GM18507 (cell line): ENCODE results near the gene NEO1.

Source experiments
- DNase-seq: peaks from one replicate; pipeline ENCODE4 v3.0.0; 2011; ENCODE audit warnings: low read depth; ENCODE audit not compliant: insufficient read length; ENCODE audit errors: extremely low spot score
- FAIRE-seq: peaks from 2 replicates; lab custom pipeline; 2011; peaks lifted over from hg19 to GRCh38; lab: Jason Lieb, UNC

NEO1 gene, protein sequence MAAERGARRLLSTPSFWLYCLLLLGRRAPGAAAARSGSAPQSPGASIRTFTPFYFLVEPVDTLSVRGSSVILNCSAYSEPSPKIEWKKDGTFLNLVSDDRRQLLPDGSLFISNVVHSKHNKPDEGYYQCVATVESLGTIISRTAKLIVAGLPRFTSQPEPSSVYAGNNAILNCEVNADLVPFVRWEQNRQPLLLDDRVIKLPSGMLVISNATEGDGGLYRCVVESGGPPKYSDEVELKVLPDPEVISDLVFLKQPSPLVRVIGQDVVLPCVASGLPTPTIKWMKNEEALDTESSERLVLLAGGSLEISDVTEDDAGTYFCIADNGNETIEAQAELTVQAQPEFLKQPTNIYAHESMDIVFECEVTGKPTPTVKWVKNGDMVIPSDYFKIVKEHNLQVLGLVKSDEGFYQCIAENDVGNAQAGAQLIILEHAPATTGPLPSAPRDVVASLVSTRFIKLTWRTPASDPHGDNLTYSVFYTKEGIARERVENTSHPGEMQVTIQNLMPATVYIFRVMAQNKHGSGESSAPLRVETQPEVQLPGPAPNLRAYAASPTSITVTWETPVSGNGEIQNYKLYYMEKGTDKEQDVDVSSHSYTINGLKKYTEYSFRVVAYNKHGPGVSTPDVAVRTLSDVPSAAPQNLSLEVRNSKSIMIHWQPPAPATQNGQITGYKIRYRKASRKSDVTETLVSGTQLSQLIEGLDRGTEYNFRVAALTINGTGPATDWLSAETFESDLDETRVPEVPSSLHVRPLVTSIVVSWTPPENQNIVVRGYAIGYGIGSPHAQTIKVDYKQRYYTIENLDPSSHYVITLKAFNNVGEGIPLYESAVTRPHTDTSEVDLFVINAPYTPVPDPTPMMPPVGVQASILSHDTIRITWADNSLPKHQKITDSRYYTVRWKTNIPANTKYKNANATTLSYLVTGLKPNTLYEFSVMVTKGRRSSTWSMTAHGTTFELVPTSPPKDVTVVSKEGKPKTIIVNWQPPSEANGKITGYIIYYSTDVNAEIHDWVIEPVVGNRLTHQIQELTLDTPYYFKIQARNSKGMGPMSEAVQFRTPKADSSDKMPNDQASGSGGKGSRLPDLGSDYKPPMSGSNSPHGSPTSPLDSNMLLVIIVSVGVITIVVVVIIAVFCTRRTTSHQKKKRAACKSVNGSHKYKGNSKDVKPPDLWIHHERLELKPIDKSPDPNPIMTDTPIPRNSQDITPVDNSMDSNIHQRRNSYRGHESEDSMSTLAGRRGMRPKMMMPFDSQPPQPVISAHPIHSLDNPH (N-terminal part only)

DNA sequence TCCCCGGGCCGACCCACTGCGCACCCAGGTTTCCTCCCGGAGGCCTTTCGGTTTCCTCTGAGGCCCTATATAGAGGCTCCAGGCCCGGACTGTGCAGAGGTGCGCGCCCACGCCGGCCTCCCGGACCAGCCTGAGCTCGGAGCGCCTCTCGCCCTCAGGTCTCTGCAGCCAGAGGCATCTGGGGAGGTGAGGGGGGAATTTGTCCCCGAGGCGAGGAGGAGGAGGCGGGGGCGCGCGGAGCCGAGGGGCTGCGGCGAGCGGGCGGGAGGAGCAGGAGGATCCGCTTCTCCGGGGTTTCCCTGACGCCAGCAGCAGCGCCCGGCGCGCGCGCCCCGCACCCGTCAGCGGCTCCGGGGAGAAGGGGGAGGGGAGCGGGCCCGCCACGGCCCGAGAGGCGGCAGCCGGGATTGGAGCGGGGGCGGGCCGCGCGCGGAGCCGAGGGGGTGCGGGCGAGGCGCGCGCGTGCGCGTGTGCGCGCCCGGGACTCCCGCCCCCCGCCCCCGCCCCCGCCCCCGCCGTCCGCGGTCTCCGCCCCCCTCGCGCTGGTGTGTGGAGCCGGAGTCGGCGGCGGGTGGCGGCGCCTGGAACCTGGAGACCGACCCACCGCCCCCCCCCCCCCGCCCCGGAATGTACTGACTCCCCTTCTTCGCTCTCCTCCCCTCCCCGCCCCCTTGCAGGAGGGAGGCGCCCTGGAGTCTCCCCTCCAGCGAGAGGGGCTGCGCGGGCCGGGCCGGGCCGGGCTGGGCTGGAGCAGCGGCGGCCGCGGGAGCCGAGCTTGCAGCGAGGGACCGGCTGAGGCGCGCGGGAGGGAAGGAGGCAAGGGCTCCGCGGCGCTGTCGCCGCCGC, at the start of gene NEO1:
Gene NEO1 (plus strand): TSS at position 657 of the 846 bp plus-strand sequence. CDS start 213 bp downstream, outside the sequence.
- peak; percentile 42 for DNase-seq
- peak; percentile 68 for FAIRE-seq

DNA sequence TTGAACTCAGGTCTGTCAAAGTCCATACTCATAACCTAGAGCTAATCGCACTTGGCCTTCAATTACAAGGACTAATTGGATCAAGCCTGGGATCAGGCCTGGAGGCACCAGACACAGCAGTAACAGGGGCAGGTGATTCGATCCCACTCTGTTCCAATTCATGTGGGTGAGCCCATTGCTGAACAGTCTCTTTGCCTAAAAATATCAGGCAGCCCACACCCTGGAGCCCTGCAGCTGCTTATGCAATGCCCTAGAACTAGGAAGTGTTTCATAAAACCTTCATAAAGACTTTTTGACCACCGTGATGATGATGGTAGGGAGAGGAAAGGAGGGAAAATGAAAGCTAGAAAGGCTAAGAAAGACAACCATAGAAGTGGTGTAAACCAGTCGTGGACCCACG, 47.8 kb upstream of the NEO1 start:
- DNase-seq (no peak), FAIRE-seq (no peak)

DNA sequence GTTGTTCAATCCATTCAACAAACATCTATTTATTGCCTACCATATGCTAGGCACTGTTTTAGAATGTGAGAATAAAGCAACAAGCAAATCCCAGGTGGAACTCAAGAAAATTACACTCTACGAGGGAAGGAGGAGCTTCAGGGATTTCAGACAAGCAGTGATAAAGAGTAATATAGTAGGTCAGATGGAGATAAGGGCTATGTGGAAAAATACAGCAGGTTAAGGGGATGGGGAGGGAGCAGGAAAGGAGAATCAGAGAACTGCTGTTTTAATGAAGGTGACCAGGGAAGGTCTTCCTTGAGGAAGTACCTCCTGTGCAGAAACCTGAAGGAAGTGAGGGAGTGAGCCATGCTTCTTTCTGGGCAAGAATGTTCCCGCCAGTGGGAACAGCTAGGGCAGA, 47.2 kb upstream of the NEO1 start:
- DNase-seq (no peak), FAIRE-seq (no peak)

DNA sequence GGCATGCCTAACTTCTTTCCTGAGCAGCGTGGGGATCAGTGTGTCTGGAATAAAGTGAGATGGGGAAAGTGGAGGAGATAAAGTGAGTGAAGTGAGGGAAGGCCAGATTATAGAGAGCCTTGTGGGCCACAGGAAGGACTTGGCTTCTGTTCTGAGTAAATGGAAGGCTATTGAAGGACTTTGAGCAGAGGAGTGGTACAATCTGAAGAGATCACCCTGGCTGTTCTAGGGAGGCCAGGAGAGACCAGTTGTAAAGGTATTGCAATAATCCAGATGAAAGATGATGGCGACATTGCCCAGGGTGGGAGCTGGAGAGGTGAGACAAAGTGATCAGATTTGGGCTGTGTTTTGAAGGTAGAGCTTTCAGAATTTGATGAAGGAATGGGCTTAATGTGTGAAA, 46.8 kb upstream of the NEO1 start:
- no peak for FAIRE-seq

DNA sequence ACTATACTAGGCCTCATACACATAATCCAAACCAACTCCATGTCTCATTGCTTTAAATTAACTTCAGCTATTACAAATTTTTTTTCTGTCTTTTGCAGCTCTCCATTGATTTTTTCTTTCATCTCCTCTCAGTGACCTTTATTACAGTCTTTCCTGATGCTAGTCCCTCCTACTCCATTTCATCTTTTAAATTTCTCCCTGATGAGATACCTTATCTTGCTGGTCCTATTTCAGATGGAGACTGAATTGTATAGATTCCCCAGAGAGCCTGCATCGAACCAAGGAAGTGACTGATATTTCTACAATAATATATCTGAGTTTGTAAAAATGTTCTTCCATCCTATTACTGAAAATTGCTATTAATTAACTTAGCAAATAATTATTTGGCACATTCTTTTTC, 45.7 kb upstream of the NEO1 start:
- DNase-seq (no peak), FAIRE-seq (no peak)

More for the DNA sequence above, 46.8 kb upstream of the NEO1 start:
- DNase-seq: no peak

DNA sequence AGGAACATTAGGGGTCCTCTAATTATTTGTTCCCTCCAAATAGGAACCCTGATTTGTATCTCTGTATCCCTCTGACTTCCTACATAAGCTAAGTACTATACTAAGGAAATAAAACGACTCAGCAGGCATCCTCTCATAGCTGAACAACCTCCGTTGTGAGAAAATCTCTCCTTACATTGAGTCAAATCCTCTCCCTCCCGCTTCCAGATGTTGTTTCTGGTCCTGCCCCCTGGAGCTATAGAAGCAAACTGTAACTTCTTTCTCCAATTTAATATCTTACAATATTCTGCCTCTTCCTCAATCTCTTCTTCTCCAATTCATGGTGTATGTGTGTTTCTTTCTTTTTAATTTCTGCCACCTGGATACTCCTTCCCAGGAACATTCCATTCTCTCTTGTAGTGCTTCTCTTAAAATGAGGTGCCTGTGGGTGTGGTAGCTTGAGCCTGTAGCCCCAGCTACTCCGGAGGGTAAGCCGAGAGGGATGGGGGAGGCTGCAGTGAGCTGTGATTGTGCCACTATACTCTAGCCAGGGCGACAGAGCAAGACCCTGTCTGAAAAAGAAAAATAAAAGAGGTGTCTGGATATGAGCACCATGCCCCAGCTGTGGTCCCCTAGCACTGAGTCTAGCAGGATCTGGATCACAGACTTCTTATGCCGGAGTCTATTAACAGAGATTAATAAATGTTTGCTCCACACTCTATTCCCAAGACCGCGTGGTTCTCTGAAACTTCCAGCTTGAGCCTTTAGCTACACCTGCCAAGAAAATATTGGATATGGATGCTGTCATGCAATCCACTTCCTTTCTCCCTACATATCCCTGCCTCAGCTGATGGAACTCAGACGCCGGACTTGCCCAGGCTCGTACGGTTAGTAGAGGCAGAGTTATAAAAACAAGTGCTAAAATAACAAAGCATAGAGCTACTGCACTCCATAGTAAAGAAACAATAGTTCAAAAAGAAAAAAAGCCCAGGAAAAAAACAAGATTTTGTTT, 42.9 kb upstream of the NEO1 start:
- FAIRE-seq (no peak), DNase-seq (no peak)

DNA sequence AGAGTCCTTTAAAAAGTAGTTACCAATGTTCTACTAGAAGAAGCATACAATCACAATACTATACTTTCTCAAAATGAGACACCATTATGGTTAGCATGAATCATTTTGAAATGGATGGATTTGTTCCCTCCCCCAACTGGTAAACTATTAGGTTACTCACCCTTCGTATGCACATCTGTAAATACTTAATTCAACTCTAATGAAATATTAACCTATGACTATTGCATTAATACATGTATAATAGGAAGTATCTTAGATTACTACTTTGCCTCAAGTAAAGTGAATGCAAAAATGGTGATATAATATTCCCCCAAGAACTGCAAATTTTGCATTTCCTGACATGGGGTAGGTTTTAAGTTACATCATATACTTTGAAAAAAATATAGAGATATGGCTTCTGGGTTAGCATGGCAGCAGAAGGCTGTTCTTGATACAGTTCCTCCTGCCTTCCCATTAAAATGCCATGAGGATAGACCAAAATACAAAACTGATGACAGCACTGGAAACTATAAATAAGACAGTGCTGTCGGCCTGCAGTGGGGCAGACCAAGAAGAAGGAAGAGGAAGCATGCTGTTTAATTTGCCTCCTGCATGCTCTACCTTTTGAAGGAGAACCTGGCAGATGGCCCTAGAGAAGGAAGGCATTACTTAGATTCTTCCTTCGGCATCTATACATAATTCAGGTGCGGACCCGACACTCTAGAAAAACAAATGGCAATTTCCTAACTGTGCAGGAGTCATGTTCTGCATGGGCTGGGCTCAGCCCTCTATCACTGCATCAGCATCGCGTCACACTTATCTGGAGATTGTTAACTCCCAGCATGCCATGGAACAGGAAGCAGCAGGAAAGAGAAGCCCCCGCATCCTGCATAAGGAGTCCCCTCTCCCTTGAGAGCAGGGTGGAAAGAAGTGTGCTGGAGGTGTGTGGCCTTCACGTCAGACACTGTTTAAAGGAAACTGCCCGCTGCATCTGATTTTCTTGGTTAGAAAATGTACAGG, 41.8 kb upstream of the NEO1 start:
- DNase-seq (no peak), FAIRE-seq (no peak)

DNA sequence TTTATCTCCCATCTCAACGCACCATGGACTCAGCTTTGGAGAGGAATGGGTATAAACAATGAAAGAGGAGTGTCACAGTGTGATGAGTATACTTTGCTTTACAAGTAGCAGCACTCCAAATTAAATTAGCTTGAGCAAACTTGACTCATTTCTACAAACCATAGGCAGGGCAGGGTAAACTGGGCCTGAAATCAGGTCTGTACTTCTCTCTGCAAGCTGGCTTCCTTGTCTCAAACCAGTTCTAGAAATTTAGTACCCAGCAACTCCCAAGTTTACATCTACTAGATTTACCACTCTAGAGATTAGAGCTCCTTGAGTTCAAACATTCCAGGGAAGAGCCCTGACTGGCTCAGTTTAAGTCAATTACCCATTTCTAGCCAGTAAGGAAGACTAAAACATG, 37.4 kb upstream of the NEO1 start:
- DNase-seq (no peak), FAIRE-seq (no peak)

DNA sequence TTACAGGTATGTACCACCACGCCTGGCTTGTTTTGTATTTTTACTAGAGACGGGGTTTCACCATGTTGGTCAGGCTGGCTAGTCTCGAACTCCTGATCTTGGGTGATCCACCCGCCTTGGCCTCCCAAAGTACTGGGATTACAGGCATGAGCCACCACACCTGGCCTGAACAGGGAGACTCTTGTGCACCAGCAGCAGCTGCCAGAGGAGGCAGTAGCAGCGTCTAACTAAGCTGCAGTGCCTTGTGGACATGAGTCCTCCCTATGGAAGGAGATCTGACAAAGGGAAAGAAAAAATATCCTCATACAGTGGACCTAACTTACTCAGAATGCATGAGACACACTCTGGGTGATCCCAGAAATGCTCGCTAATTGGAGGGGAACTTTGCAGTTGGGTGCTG, 36.8 kb upstream of the NEO1 start:
- DNase-seq (no peak), FAIRE-seq (no peak)

DNA sequence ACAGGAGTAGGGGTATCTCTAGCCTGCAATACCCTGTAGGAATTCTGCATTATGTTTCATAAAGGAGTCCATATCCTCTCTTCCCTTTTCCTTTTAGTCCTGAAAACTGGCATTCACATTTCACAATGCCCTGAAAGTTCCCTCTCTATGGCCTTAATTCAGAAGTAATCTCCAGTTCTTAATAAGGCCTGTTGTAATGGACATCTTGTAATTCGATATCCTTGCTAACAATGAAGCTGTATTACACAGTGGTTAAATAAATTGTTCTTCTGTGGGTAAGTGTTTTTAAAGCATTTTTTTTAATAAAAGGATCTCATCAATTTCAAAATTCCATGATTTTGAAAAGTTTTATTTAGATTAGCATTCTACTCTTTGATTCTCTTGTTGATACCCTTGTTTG, 34.3 kb upstream of the NEO1 start:
- FAIRE-seq (no peak), DNase-seq (no peak)

DNA sequence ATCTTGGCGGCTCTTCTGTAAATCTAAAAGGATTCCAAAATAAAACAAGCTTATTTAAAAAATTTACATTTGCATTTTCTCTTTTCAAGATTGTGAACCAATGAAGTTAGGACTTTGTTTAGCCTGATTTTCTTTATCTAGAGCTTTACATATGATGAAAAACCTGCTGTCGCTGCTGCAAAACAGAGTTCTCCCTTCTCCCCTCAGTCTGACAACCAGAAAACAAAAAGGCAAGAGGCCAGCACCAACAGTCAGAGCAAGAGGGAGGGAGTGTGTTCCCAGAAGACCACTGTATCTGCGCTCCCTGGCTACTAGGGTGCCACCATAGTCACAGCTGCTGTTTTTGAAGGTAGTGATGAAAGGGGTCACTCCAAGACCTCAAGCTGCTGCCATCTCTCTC, 33.1 kb upstream of the NEO1 start:
- DNase-seq (no peak), FAIRE-seq (no peak)

DNA sequence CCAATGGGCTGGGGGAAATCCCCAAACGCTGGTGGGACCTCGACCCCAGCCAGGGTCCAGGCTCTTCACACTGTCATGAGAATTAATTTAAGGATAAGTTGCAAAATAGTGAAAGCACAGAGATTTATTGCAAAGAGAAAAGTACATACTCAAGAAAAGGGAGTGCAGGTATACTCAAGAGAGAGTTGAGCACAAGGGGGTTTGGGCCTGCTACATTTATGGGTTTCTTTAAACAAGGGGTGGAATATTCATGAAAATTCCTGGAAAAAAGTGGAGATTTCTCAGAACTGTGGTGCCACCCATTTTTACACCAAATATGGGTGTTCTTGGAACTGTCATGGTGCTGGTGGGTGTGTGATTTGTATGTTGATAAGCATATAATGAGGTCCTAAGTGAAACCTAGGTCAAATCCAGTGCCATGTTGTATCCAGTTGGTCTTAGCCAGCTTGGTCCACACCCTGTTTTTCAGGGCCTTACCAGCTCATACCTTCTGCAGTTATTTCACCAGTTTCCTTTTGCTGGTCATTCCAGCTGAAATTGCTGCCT, 32.6 kb upstream of the NEO1 start:
- no peak for FAIRE-seq
- no peak for DNase-seq

DNA sequence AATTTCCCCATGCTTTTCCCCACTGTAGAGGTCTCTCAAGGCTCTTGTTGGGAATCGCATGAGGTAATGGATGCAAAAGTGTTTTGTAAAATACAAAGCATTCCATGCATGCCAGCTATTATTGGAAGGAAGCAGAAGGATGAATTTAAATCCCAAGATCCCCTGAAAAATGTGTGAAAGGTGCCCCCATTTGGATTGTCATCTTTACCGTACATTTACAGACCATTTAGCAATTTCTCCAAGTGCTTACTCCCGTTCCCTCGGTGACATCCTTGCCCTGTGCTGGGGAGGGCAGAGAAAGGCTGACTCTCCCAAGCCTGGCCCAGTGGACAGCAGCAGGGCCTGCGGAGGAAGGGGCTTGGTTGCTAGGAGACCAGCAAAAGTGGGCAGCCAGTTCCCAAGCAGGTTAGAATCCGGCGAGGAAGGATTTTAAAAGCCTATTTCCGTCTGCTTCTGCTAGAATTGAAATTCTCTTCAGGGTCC, 31.1 kb upstream of the NEO1 start:
- DNase-seq: no peak

DNA sequence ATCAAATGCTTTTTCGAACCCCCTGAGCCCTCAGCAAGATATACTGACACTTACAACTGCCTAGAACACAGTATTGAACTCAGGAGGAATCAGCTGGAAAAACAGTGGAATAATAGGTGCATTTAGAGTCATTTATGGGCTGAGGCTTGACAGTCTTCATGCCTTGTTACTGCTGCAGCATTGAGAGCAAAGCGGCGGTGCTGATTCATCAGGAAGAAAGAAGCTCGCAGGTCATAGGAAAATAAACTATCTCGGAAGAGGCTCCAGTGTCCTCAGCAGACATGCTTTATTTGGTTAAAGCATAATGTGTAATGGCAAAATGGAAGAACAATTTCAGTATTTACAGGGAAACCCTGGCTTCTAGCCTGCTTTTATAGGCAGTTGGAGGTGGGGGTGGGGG, 30.1 kb upstream of the NEO1 start:
- FAIRE-seq (no peak), DNase-seq (no peak)

More for the DNA sequence above, 31.1 kb upstream of the NEO1 start:
- no peak for FAIRE-seq

DNA sequence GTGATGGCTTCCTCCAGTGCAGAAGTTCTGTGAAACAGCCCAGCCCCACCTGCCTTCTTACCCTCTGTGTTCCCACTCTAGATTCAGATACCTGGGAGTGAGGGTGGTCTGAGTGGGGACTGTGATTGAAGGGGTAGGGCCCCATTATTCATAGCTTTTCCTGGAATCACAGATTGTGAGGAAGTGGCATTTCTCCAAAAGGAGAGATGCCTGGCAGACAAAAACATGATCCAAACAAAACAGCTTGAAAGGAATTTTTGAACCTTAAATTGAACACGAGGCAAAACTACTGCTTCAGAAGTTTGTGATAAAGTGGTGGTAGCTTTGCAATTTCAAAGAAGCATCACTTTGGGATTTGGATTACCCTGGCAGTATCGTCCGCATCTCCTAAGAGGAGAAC, 29.2 kb upstream of the NEO1 start:
- FAIRE-seq (no peak), DNase-seq (no peak)

DNA sequence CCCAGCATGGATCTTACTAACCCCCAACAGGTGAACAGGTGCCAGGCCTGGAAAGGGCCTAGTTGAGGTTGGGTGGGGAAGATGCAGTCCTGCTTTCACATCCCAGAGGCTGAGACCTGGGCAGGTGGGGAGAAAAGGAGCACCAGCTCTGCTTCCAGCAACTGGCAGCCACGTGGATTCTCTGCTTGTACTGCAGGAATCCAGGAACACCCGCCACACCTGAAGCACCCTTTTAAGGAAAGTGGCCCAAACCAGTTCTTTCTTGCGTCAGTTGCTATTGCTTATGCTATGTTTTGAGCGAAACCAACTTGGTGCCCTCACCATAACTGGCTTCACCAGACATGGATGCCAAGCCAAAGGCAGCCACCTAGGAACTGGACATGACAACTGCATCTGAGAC, 28.1 kb upstream of the NEO1 start:
- no peak for DNase-seq
- FAIRE-seq: no peak
